ENCODE measurements around the gene RHOB. TPM values are rescaled to one million over a fixed set of nuclear protein-coding genes. Genes with fewer than 3 reads are reported as not detected.
"Not testable (repeated sequence)": the region's sequence is repeated elsewhere in the genome, so short reads cannot be mapped to it uniquely, and the experiment has no call there.

RHOB gene
- total RNA-seq, 1 donor from 2014 or later = 2,158 TPM

DNA sequence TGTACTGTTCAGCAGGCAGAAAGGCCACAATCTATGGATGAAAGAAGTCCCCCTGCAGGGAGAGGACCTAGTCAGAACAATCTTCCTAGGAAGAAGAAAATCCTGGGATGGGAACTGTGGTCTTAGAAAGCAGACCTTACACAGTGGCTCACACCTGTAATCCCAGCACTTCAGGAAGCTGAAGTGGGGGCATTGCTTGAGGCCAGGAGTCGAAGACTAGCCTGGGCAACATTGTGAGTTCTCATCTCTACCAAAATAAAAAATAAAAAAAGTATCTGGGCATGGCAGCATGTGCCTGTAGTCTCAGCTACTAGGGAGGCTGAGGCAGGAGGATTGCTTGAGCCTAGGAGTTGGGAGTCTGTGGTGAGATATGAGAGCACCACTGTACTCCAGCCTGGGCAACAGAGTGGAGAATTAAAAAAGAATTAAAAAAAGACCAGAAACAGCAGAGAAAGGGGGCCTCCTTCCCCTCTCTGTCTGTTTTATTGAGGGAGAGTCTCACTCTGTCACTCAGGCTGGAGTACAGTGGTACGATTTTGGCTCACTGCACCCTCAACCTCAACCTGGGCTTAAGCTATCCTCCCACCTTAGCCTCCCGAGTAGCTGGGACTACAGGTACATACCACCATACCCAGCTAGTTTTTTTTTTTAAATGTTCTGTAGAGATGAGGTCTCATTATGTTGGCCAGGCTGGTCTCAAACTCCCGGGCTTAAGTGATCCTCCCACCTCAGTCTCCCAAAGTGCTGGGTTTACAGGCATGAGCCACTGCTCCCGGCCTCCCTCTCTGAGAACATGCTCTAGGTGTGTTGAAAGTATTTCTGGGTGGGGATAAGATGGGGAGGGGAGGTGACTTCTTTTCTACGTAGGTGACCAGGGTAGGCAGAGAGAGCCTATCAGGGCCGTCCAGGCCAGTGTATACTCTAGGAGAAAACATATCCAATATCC, 7.4 kb downstream of the RHOB start:
- no peak for DNase-seq

DNA sequence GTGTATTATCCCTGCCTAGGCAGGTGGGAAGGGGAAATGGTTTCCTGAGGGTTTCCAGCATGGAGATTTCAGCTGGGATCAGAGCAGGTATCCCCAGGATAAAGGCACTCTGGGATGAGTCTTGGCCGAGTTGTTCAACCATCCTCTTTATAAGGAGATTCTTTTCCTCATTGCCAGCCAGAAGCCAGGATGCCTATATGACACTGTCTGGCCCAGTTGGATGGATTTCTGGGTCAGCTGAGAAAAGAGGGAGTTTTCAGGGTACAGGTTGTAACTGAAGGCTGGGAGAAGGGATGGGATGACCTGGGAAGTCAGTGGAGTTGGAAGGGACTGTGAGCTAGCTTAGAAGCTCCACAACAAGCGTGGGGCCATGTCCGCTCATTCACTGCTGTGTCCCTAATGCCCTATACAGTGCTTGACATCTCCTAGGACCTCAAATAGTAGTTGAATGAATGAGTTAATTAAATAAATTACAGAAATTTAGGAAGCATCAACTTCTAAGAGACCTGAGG, 8.3 kb downstream of the RHOB start:
- no peak for DNase-seq

DNA sequence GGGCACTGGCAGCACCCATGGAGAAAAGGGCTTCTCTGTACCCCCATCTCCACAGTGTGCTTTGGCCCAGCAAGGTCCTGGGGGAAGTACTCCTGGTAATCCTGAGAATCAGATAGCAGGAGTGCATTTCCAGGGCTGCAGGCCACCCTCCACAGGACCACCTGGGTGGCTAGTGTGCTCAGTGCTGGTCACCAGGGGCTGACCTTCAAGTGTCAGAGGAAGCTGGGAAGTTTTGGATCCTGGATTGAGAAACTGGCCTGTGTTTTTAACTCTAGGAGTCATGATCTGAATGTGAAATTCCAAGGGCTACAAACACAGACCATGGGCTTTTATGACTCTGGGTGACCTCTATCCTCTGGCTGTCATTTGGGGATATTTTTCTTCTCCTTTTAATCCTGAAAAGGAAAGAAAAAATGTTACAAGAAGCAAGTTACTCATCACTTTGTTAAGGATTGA, 9.3 kb downstream of the RHOB start:
- DNase-seq = no peak

DNA sequence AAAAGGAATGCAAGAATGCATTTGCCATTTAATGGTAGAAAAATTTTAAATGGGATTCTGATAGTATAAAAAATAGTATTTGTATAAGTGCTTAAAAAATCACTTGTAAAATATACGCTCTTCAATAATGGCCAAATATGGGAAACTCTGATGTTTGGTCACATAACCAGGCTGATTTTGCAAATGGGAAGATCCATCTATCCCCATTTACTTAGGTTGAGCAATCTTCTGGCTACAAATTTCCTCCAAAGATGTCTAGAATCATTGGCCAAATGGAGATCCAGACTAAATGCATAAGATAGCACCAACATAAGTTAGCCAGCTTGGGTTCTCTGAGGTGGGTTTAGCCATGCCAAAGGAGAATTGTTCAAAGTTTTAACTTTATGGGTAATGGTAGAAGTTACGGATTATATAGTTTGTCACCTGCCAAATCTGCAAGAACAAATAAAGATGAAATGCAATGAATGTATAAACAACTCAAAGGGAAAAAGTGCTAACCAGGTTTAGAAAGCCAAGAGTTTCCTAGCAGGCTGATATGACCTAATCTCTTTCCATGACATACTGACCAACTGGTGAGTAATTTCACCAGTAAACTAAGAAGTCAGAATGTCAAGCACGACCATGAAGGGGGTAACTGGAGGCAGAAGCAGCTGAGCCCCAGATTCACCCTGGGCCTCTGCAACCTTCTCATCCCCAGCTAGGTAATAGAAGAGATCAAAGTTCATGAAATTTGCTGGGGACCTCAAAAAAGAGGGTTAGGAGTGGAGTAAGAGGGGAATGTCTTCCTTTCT, 10.0 kb downstream of the RHOB start:
- no peak for DNase-seq

DNA sequence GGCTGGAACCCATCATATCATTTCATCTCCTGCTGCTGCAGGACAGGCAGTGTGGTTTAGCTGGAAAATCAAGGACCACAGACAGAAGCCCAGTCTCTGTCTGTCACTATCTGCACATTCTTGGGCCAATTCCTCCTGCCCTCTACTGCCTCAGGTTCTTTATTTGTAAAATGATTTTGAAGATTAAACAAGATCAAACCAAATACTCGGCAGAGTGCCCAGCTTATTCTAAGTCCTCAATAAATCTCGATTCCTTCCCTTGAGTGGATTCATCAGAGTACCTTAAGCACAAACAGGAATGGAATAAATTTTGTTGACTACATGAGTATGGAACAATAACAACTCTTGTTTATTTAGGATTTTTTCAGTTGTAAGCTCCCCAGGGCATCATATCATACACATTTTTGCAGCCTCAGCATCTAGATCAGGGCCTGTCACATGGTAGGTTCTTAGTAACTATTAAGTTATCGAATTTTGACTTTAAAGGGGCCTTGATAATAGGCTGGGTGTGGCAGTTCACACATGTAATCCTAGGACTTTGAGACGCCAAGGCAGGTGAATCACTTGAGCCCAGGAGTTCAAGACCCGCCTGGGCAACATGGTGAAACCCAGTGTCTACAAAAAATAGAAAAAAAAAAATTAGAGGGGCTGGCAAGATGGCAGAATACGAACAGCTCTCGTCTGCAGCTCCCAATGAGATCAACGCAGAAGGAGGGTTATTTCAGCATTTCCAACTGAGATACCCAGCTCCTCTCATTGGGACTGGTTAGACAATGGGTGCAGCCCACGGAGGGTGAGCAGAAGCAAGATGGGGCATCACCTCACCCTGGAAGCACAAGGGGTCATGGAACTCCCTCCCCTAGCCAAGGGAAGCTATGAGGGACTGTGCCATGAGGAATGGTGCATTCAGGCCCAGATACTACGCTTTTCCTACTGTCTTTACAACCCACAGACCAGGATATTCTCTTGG, 11.1 kb downstream of the RHOB start:
- DNase-seq = no peak

DNA sequence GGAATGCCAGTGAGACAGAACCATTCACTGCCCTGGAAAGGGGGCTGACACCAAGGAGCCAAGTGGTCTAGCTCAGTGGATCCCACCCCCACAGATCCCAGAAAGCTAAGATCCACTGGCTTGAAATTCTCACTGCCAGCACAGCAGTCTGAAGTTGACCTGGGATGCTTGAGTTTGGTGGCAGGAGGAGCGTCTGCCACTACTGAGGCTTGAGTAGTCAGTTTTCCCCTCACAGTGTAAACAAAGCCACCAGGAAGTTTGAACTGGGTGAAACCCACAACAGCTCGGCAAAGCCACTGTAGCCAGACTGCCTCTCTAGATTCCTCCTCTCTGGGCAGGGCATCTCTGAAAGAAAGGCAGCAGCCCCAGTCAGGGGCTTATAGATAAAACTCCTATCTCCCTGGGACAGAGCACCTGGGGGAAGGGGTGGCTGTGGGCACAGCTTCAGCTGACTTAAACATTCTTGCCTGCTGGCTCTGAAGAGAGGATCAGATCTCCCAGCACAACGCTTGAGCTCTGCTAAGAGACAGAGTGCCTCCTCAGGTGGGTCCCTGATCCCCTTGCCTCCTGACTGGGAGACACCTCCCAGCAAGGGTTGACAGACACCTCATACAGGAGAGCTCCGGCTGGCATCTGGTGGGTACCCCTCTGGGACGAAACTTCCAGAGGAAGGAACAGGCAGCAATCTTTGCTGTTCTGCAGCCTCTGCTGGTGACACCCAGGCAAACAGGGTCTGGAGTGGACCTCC, 12.0 kb downstream of the RHOB start:
- DNase-seq = not testable (repeated sequence)

DNA sequence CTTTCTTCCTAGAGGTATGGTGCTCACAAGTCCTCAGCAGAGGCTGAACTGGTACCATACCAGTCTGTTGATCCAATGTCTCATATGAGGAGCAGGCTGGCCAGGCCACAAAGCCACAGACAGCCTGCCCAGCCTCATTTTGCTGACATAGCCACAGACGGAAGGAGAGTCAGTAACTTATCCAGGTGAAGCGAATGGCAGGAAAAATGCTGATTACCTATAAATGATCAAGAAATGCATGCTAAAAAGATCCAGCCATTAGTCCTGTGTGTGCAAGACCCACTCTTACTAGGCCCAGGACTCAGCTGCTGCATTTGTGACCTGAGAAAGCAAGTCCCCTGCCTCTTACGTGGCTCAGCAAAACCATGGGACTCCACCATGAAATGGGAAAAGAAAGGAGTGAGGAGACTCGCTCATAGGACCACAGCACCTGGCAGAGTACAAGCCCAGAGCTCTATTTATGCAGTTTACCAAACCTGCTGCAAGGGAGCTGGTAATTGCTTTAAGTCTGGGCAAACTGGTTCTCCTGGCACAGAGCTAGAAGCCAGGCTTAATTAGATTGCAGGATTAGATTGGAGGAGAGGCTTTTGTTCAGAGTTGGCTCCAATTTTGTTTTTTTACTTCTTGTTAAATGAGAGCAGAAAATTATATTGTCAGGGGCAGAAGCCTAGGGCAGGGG, 19.0 kb downstream of the RHOB start:
- no peak for DNase-seq

DNA sequence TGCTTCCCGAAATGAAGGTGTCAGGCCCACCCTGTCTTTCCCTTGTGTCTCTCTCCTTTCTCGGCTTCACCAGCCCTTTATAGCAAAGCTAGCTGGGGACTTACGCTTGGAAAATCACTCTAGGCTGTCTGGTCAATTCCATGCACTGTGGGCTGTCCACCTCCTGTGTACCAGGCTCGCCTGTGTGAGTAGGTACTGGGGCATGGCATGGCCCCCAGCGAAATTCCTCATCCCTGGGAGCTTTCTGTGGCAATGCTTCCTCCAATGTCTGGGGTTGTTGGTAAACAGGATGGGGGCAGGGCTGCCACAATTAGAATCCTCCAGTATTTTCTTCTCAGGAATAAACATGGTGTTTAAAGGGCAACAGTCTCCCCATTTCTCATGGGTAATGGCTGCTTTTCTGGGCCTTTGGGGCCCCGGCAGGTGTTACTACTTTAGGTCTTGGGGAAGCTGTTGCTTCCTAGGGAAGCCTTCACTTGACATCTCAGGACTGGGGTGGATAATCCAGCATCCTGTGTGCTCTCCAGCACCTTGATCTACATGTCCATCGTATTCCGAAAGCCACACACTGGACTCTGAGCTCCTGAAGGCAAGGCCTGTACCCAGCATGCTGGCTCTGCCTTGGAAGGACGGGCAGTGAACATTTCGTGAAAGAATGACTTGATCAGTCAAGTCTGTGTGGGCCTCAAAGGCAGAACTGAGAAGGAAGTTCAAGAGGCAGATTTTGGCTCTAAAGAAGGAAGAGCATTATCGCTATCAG, 21.1 kb downstream of the RHOB start:
- DNase-seq = no peak

DNA sequence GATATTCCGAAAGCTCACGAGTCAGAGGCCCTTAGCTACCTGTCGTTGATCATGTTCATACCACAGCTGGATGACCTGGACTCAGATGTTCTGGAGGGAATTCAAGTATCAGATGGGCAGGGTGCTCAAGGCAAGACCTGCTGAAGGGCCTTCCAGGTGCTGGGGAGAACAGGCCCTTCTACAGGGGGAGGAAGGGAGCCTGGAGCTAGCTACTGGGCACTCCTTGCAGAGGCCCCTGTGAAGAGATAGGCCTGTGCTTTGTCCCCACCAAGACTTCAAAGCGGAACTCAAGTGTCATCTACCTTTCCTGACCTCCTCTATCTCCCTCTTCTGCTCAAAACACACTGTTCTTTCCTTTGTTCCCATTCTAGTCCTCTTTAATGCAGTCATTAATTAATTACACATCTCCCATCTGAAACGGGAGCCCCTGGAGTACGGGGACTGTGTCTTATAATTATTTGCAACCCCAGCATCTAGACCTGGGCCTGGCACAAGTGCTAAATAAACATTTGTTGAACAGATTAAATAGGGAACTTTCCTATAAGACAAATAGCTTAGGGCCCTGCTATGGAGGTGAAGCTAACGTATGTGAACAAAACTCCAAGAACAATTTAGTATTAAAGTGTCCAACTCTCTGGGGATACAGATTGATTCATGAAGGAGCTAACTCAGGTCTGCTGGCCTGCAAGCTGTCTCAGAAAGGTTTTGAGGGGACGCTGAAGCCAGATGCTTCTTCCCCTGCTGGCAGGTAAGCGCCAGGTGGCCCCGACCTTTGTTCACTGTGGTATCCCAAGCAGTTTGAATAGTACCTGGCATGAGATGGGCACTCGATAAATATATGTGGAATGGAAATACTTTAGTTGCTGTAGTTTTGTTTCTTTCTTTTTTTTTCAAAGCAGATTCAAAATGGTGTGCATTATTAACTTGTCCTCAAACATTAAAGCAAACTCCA, 22.0 kb downstream of the RHOB start:
- DNase-seq = no peak

DNA sequence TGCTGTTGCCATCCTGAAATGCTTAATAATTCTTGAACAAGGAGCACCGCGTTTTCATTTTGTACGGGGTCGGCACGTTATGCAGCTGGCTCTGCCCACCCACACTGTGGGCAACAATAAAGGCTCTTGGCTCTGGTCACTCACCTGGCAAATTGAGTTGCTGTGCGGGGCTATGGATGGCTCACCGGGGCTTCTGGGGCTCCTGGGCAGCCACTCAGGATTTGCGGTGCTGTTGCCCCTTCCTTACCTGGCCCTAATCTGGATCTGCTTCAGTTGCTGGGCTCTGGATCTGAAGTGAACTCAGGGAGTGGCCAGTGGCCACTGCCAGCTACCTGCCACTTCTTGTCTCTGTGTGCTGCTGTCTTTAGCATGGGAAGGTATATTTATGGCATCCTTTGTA, 22.7 kb downstream of the RHOB start:
- no peak for DNase-seq

DNA sequence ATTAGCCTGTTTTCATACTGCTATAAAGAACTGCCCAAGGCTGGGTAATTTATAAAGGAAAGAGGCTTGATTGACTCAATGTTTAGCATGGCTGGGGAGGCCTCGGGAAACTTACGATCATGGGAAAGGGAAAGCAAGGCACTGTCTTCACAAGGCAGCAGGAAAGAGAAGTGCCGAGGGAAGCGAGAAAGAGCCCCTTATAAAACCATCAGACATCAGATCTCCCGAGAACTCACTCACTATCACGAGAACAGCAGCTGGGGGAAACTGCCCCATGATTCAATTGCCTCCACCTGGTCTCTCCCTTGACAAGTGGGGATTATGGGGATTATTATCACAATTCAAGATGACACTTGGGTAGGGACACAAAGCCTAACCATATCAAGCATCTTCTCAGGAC, 23.3 kb downstream of the RHOB start:
- no peak for DNase-seq

DNA sequence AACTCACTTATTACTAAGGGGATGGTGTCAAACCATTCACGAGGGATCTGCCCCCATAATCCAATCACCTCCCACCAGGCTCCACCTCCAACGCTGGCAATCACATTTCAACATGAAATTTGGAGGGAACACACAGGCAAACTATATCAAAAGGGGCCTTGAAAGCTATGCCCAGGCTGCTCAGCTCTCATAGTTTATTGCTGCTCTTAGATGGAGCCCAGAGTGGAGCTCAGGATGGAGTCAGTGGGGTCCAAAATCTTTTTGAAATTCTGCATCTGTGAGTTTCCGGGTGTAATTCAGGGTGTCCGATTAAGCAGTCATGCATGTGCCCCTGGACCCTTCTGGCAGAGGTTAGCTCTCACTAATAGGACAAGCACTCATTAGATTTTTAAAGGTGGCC, 24.3 kb downstream of the RHOB start:
- DNase-seq = no peak

DNA sequence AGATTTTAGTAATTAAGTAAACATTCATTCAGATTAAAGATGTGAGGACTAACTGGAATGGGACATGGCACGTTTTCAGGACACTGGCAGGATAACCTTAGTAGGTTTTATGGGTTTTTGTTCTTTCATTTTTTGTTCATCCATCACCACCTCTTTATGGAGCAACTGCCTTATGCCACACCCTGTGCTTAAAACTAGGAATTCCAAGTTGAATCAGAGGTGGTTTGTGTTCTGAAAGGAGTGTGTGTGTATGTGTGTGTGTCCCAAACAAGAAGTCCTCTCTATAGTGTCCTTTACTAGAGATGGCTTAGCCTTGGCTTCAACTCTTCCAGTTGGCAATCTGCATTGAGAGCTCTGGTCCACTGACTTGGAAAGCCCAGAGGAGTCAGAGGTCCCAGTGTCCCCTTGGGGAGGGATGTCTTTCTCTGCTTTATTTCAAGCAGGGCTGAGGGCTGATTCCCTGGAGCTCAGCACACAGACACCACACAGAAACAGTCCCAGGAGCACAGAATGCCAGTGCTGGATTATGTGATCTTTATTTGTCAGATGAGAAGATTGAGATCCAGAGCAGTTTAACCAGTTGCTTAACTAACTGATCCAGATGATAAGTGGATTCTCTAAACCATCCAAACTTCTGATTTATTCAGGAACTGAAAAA, 25.2 kb downstream of the RHOB start:
- DNase-seq = no peak

DNA sequence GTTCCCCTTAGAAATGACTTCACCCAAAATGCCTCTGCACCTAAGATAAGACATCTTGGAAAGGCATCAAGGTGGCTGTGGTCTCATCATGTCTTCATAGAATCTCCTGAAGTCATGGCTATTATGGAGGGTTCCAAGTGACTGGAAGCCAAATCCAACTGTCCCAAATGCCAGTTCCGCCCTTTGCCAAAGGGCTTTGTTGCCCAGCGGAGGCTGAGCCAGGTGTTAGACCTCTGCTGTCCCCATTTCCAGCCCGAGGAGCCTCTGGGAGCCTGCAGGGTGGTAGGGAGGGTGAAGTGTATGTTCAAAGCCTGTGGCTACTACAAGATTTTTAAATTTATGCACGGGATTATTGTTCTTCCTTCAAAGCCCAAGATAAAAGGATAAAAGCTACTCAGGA, 25.7 kb downstream of the RHOB start:
- DNase-seq = no peak

DNA sequence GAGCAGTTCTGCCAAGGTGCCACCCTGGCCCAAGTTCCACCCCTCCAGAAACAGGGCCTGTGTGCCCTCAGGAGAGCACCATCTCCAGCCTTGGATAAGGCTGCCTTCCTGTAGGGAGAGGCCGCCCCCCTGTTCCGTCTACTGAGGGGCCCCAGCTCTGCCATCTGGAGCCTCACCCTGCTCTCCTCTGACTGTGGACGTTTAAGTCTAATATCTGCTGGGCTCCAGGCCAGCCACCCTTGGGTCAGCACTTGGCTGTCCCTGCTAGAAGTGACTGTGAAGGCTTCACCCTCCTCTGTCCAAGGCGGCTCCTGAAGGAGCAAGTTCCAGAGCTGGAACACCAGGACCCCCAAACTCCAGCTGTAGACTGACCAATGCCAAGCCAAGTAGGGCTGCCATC, 26.3 kb downstream of the RHOB start:
- no peak for DNase-seq

DNA sequence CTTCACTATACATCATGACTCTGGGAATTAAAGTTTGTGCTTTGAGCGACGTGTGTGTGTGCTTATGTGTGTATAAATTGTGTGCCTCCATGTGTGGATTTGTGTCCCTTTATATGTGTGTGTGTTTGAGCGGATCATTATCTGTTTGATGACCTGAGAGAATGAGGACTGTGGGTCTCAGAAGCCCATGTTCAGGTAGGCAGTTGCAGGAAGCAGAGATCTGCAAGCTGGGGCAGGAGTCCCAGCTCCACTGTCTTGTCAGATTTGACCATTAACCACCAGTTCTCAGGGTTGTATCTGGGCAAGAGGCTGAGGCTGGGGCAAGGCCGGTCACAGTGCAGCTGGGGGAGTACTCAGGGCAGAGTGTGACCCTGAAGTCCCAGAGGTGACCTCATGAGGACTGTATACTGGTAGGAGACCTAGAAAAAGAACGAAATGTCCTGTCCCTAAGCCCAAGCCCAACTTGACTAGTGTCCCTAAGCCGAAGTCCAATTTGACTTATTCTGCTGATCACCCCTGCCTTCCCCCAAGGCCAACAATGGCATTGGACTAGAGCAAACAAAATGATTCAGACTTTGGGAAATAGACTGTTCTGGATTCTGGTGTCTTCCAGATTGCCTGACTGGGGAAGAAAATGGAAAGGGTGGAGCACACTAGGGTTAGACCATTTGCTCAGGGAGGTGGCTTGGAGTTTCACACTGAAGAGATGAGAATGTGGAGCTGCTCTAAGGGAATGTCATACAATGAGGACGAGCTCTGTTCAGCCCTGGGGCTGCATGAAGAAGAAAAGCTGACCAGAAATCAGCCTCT, 28.1 kb downstream of the RHOB start:
- DNase-seq = no peak

DNA sequence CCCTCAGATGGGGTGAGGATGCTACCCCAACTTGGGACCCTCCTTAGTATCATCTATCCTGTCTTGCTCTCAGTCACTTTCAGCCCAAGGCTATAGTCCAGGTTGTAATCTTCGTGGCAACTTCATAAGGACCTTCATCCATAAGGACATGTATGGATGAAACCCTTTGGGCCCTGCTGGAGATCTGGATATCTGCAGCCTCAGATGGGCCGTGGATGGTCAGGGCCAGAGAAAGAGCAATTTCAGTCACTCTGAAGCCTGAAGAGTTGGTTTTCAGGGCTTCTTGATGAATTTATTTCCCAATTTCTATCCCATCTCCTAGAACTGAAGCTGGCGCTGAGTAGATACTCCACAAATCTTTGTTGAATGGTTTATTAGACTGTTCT, 28.7 kb downstream of the RHOB start:
- DNase-seq = no peak

DNA sequence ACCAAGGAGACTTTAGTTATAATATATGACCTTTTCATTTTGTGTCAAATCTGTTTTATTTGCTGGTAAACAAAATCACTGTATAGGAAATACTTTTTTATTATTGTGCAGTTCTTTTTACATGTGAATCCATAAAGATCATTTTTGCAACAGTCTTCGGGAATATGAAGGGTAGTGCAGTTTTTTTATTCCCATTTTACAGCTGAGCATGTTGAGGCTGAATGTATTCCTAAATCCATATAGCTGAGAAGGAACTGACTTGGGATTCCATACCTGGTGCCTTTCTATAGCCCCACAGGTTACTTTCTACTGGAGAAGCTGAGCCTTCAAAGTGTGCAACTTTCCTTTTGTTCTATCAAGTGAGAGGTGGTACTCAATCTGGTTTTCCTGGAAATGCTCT, 29.6 kb downstream of the RHOB start:
- no peak for DNase-seq
